ENCODE results near the gene NEK2.
A peak's percentile ranks its signal among the peaks of the same experiment; 100 is the strongest.

NEK2 gene

DNA sequence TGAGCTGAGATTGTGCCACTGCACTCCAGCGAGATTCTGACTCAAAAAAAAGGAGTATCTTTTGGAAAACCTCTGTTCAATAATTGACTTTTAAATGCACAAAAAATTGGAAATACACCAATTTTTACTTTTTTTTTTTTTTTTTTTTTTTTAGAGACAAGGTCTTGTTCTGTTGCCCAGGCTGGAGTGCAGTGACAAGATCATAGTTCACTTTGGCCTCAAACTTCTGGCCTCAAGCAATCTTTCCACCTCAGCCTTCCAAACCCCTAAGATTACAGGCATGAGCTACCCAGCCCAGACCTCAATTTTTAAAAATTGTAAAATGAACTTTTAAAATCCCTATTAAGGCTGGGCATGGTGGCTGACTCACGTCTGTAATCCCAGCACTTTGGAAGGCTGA is 30.8 kb downstream of the NEK2 start (continued):
- TF ChIP-seq ZNF565 (CRISPR knock-in tag; conservative IDR thresholded peaks at IDR 0.05; ENCODE audit: low read depth) (no peak), ZFP30 (CRISPR knock-in tag; IDR thresholded peaks at IDR 0.05) (no peak)

DNA sequence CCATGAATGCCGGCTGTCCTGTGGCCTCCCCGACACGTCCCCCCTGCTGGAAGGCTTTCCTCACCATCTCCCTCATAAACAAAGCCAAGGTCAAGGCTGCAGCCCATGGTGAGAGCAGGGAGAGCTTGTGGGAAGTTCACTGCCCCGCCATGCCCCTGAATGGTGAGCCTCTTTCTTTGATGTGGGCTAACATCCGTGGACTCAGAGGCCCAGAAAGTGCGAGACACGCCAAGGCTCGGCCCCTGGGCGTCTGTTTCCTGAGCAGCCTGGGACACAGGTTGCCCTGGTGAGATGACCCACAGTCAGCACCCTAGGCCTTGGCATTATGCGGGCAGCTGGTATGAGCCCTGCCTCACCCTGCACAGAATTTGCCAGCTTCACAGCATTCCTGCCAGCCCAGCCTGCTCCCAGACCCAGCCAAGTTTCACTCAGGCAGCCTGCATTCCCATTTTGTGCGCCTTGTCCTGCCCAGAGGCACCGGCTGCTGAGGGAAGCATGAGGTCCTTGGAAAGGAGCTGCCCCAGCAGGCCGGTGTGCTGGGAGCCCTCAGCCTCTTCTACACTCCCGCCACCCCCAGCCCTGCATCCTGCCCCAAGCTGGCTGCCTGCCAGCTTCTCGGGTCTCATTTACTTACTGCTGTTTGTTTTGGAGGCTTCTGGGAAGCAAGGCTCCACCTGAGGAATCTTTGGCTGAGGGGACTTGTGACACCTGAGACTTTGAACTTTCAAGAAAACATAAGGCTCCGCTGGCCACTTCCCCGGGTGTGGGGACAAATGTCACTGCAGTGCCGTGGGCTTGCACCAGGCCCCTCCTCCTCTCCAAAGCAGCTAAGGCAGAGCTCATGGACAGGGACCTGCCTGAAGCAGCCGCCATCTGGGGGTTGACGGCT is 31.9 kb downstream of the NEK2 start:
- ATAC-seq = peak; percentile 62
- TF ChIP-seq, protein P1, sequence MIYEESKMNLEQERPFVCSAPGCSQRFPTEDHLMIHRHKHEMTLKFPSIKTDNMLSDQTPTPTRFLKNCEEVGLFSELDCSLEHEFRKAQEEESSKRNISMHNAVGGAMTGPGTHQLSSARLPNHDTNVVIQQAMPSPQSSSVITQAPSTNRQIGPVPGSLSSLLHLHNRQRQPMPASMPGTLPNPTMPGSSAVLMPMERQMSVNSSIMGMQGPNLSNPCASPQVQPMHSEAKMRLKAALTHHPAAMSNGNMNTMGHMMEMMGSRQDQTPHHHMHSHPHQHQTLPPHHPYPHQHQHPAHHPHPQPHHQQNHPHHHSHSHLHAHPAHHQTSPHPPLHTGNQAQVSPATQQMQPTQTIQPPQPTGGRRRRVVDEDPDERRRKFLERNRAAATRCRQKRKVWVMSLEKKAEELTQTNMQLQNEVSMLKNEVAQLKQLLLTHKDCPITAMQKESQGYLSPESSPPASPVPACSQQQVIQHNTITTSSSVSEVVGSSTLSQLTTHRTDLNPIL (CRISPR knock-in tag; IDR thresholded peaks at IDR 0.05; ENCODE audit: low read depth) = no peak
- TF ChIP-seq, protein P2, sequence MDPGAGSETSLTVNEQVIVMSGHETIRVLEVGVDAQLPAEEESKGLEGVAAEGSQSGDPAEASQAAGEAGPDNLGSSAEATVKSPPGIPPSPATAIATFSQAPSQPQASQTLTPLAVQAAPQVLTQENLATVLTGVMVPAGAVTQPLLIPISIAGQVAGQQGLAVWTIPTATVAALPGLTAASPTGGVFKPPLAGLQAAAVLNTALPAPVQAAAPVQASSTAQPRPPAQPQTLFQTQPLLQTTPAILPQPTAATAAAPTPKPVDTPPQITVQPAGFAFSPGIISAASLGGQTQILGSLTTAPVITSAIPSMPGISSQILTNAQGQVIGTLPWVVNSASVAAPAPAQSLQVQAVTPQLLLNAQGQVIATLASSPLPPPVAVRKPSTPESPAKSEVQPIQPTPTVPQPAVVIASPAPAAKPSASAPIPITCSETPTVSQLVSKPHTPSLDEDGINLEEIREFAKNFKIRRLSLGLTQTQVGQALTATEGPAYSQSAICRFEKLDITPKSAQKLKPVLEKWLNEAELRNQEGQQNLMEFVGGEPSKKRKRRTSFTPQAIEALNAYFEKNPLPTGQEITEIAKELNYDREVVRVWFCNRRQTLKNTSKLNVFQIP (CRISPR knock-in tag; IDR thresholded peaks at IDR 0.05; ENCODE audit: borderline replicate concordance, low read depth) = no peak
- TF ChIP-seq SNAI2 (CRISPR knock-in tag; IDR thresholded peaks at IDR 0.05) (no peak), ZNF70 (CRISPR knock-in tag; IDR thresholded peaks at IDR 0.05) (no peak), TOX (CRISPR knock-in tag; IDR thresholded peaks at IDR 0.05; ENCODE audit: borderline replicate concordance) (no peak), ISL1 (CRISPR knock-in tag; IDR thresholded peaks at IDR 0.05) (no peak), ZFP3 (CRISPR knock-in tag; IDR thresholded peaks at IDR 0.05) (no peak), TCF4 (CRISPR knock-in tag; IDR thresholded peaks at IDR 0.05; ENCODE audit: borderline replicate concordance) (no peak), ZNF8 (CRISPR knock-in tag; IDR thresholded peaks at IDR 0.05) (no peak), ZFP30 (CRISPR knock-in tag; IDR thresholded peaks at IDR 0.05) (no peak), ZC3H10 (CRISPR knock-in tag; IDR thresholded peaks at IDR 0.05) (no peak), ESRRG (CRISPR knock-in tag; IDR thresholded peaks at IDR 0.05) (no peak), CSDC2 (CRISPR knock-in tag; IDR thresholded peaks at IDR 0.05) (no peak), PPARA (CRISPR knock-in tag; IDR thresholded peaks at IDR 0.05; ENCODE audit: borderline replicate concordance) (no peak), RARB (CRISPR knock-in tag; IDR thresholded peaks at IDR 0.05) (no peak), BACH2 (CRISPR knock-in tag; IDR thresholded peaks at IDR 0.05; ENCODE audit: borderline replicate concordance) (no peak), ZNF565 (CRISPR knock-in tag; conservative IDR thresholded peaks at IDR 0.05; ENCODE audit: low read depth) (no peak)
- TF ChIP-seq, protein P3, sequence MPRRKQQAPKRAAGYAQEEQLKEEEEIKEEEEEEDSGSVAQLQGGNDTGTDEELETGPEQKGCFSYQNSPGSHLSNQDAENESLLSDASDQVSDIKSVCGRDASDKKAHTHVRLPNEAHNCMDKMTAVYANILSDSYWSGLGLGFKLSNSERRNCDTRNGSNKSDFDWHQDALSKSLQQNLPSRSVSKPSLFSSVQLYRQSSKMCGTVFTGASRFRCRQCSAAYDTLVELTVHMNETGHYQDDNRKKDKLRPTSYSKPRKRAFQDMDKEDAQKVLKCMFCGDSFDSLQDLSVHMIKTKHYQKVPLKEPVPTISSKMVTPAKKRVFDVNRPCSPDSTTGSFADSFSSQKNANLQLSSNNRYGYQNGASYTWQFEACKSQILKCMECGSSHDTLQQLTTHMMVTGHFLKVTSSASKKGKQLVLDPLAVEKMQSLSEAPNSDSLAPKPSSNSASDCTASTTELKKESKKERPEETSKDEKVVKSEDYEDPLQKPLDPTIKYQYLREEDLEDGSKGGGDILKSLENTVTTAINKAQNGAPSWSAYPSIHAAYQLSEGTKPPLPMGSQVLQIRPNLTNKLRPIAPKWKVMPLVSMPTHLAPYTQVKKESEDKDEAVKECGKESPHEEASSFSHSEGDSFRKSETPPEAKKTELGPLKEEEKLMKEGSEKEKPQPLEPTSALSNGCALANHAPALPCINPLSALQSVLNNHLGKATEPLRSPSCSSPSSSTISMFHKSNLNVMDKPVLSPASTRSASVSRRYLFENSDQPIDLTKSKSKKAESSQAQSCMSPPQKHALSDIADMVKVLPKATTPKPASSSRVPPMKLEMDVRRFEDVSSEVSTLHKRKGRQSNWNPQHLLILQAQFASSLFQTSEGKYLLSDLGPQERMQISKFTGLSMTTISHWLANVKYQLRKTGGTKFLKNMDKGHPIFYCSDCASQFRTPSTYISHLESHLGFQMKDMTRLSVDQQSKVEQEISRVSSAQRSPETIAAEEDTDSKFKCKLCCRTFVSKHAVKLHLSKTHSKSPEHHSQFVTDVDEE (CRISPR knock-in tag; IDR thresholded peaks at IDR 0.05) = no peak
- TF ChIP-seq, protein P4, sequence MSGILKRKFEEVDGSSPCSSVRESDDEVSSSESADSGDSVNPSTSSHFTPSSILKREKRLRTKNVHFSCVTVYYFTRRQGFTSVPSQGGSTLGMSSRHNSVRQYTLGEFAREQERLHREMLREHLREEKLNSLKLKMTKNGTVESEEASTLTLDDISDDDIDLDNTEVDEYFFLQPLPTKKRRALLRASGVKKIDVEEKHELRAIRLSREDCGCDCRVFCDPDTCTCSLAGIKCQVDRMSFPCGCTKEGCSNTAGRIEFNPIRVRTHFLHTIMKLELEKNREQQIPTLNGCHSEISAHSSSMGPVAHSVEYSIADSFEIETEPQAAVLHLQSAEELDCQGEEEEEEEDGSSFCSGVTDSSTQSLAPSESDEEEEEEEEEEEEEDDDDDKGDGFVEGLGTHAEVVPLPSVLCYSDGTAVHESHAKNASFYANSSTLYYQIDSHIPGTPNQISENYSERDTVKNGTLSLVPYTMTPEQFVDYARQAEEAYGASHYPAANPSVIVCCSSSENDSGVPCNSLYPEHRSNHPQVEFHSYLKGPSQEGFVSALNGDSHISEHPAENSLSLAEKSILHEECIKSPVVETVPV (CRISPR knock-in tag; IDR thresholded peaks at IDR 0.05) = no peak

DNA sequence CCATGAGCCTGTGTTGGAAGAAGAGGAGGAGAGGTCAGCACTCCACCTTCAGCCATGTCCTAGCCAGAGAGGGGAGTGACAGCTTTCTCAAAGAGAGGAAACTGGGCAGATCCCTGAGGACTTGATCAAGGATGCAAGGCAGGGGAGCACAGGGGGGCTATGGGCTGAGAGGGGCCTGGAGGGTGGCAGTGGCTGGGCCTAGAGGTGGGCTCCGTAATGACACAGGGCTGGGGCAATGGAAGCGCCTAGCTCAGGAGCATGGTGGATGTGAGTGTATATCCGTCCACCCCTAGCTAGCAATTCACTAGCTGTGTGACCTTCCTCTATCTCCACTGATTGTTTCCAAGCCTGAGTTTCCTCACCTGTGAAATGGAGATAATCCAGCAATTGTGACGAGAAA is 32.6 kb downstream of the NEK2 start:
- TF ChIP-seq ZNF70 (CRISPR knock-in tag; IDR thresholded peaks at IDR 0.05) = no peak
- no peak for TF ChIP-seq RARB (CRISPR knock-in tag; IDR thresholded peaks at IDR 0.05)
- TF ChIP-seq ZNF8 (CRISPR knock-in tag; IDR thresholded peaks at IDR 0.05) = no peak
- TF ChIP-seq TCF4 (CRISPR knock-in tag; IDR thresholded peaks at IDR 0.05; ENCODE audit: borderline replicate concordance) = no peak
- no peak for TF ChIP-seq GLIS3 (CRISPR knock-in tag; IDR thresholded peaks at IDR 0.05)
- TF ChIP-seq SNAI2 (CRISPR knock-in tag; IDR thresholded peaks at IDR 0.05) = no peak
- no peak for TF ChIP-seq ZFP3 (CRISPR knock-in tag; IDR thresholded peaks at IDR 0.05)
- TF ChIP-seq, protein P2 (CRISPR knock-in tag; IDR thresholded peaks at IDR 0.05; ENCODE audit: borderline replicate concordance, low read depth) = no peak
- TF ChIP-seq TOX (CRISPR knock-in tag; IDR thresholded peaks at IDR 0.05; ENCODE audit: borderline replicate concordance) = no peak
- TF ChIP-seq, protein P3 (CRISPR knock-in tag; IDR thresholded peaks at IDR 0.05) = no peak
- no peak for TF ChIP-seq BACH2 (CRISPR knock-in tag; IDR thresholded peaks at IDR 0.05; ENCODE audit: borderline replicate concordance)
- TF ChIP-seq, protein P4 (CRISPR knock-in tag; IDR thresholded peaks at IDR 0.05) = no peak
- no peak for TF ChIP-seq ESRRG (CRISPR knock-in tag; IDR thresholded peaks at IDR 0.05)
- no peak for TF ChIP-seq ARNTL (CRISPR knock-in tag; IDR thresholded peaks at IDR 0.05; ENCODE audit: borderline replicate concordance, low read depth)
- no peak for TF ChIP-seq ISL1 (CRISPR knock-in tag; IDR thresholded peaks at IDR 0.05)
- TF ChIP-seq ZFP30 (CRISPR knock-in tag; IDR thresholded peaks at IDR 0.05) = no peak
- no peak for ATAC-seq

Data from SK-N-SH treated with all-trans-retinoic acid at 6 μM for 48 hours (cell line).